HS-27A (cell line): ENCODE measurements around the gene MPI.
"Not testable (repeated sequence)": the region's sequence is repeated elsewhere in the genome, so short reads cannot be mapped to it uniquely, and the experiment has no call there.

ENCODE experiments used
- DNase-seq: peaks from one replicate; pipeline ENCODE4 v3.0.0-alpha.2; 2012; ENCODE audit warnings: low read depth, missing footprints

The MPI gene

DNA sequence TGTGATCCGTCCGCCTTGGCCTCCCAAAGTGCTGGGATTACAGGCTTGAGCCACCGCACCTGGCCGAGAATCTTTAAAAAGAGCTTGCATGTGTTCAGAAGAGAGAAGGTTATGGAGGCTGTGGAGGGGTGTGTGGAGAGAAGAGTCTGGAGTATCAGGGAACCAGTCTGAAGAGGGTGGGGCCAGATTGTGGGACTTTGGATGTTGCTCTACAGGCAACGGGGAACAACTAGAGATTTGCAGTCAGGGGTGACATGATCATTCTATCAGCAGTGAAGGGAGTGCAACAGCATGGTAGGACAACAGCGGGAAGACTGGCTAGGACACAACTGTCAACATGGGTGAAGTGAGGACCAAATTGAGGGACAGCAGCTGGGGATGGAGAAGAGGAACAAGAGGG is 25.5 kb upstream of the MPI start:
- no peak for DNase-seq

DNA sequence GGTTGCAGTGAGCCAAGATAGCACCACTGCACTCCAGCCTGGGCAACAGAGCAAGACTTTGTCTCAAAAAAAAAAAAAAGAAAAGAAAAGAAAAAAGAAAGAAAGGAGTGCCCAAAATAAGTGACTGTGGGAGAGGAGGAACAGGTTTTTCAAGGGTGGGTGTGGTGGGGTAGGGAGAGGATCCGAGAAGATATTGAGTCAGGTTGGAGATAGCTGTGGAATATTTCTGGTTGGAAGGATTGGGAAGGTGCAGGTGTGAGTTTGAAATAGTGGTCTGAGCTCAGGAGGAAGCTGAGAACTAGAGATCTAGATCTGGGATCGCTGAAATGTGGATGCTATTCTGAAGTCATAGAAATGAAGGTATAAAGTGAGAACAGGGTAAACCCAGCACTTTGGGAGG is 24.5 kb upstream of the MPI start:
- DNase-seq, result no peak

DNA sequence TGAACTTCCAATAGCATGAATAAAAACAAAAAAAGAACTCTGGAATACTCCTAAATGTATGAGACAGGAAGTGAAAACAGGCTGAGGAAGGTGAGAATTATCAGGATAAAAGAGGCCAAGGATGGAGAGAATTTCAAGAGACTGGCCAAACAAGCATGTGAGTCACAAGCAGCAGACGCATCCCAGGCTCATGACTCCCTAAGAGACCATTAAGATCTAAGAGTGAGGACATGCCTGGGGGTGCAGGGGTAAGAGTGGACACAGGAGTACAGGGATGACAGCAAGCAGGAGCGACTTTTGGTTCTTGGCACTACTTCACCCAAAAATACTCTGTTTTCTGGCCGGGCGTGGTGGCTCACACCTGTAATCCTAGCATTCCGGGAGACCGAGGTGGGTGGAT is 23.8 kb upstream of the MPI start:
- no peak for DNase-seq

DNA sequence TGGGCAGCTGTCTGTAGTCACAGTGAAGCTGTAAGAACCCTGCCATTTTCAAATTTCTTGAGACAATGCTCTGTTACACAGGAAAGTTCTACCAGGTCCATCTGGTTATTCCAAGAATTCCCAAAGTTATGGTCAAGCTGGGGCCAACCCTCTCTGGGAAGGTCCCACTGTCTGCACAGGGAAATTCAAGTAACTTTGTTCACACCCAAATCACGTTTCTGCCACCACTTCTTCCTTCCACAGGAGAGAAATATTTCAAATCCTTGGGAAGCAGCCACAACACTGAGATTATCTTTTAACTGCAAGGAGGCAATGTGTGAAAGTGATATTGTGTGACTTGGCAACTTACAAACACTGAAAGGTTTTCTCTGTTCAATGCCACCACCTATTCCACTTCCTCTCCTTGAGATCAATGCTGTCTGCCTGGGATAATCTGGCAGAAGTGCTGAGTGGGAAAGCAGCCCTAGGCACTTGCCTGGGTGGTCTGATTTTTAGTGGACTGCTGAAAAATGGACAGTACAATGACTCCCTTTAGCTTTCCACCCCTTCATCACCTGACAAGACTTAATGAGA is 22.3 kb upstream of the MPI start:
- DNase-seq, result no peak

DNA sequence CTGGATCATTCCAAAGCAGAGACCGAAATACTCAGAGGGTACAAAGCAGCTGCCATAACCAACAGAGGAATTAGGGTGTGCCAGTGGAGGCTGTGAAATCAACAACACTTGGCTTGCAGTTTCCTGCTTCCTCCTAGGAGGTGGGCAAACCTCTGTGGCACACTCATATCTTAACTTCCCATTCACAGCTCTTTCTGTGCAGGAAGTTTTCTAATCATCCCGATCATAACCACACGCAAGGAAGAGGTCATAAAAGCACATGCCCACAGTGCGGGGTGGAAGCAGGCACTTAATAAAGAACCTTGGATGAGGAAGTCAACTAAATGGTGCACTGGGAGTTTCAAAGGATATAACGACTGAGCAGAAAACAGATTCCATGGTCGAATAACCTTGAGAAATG is 21.8 kb upstream of the MPI start:
- DNase-seq, result no peak

DNA sequence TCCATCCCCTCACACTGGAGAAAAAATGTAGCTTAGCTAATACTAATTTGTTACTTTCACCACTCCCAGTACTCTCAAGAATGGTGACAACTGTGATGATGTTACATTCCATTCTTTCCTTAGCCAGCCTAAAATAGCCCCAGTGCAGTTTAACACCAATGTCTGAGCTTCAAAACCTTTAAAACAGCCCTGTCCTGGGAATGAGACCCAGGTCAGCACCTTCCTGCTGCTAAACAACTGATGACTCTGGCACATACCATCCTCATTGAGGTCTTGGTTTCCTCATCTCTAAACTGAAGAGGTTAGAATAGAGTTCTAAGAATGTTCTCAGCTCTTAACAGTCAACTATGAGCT is 20.5 kb upstream of the MPI start:
- DNase-seq, result no peak

DNA sequence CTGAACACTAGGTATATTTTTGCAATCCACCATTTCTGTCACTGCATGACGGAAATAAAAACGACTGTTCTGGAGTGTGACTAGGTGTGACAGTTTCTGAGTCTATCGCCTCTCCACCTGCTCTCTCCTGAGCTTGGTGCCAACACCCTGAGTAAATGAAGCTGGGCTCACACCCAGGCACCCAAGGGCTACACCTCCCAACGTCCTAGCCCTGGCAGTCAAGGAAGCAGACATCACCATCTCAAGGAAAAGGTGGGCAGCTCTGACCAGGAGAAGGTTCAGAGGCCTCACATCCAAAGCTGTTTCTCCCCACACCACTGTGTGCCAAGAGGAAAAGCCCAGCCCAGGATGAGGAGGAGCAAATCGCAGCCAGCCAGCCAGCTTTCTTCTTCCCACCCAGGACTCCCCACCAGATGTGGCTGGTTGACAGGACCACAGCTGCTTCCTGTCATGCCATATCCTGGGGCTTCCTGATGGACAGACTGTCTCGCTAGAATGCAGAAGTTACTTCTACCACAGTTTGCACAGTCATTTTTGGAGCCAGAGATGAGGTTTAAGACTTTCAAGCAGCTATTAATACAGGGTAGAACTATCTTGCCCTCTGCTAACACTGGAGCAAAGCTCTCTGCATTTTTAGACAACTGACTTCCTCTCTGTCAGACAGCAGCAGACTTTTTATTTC is 20.0 kb upstream of the MPI start:
- no peak for DNase-seq

DNA sequence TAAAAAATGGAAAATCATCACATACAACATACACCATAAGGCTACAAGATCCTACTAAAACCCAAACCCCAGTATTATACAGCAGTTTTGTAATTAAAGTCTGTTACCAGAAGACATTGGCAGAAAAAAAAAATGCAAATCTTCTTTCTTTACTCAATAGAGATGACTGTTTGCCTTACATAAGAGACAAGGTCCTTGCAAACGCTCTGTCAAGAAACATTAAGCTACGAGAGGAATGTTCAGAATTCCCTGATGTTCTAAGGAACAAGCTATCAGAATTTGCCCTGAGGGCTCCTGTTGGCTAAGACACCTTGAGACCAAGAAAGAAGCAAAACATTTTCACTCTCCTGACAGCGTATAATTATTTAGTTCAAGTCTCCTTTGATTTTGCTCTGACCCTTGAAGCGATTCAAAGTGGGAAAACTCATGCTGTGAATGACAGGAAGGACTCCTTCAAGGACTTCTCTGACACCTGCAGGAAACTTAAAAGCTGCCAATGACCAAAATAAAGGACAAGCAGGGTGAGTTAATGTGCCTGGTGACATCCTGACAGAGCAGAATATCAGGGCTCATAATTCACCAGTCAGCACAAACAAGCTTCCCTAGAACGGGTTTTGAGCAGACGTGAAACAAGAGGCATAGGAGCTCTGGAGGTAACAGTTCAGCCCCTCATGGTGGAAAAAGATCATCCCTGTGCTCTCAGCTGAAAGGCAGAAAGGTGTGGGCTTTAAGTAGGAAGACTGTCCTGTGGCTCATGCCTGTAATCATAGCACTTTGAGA is 19.2 kb upstream of the MPI start:
- no peak for DNase-seq

DNA sequence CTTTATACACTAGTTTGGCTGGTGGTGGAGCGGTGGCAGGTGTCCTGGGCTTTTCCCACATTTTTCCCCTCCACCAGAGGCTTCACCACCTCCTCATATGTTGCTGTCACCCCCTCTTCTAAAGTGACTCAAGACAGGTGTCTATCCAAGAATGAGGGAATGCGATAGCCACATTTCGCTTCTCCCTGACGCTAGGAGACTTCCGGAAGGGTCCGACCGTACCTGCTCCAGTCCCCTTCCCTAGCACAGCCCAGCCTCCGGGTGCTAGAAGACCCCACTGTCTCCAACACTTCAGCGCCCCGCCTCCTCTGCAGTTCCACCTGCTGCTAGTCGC is 17.2 kb upstream of the MPI start:
- DNase-seq, result no peak

DNA sequence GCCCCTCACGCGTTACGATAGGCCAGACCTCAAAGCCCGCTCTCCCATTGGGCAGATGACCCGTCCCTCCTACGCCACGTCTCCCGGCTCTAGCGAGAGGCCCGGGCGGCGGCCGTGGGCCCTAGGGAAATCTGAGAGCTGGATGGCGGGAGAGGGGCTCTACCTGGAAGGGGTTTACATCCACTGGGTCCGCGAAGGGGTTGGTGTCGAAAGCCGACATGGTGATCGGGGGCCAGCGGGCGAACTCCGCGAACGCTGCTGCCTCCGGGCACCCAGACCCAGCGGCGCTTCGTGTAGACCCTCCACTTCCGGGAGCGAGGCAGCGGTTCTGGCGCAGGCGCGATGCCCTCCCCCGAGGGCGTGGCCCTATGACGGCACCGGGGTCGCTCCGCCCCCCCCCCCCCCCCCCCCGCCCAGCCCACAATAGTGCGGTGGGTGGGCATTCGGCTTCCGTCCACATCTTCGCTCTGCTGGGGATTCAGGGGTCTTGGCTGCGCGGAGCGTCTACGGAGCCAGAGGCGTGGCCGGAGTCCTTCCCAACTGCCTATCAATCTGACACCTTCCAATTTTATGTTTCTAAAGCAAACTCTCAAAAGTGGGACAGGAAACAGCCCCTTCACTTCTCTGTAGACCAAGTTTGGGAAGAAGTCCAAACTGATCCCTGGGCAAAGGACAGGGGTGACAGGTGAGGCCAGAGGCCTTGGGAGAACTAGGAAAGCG is 16.6 kb upstream of the MPI start, which contains the start of gene SCAMP2:
TSS of gene SCAMP2 (minus strand) at position 330 of the 720 bp plus-strand sequence. CDS start at position 220, 110 bp downstream.
- peak; percentile 88 for DNase-seq

DNA sequence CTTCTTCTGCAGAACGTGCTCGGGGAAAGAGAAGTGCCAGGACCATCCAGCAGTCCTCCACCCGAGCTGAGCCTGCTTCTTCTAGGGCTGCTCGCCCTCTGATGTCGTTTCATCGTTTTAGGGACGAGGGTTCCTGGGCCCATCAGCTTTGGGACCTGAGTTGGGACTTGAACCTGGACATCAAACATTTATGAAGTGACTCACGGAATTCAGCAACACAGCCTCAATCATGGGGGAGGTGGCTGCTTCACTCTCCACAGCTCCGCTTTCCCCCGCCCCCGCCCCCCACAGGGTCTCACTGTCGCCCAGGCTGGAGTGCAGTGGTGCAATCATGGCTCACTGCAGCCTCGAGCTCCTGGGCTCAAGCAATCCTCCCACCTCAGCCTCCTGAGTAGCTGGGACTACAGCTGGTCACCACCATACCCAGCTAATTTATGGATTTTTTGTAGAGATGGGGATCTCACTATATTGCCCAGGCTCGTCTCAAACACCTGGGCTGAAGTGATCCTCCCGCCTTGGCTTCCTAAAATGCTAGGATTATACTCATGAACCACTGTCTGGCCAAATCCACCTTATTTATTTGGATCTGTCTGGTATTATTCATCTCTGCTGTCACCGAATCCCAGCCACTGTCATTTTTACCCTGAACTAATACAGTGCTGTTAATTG is 16.0 kb upstream of the MPI start:
- DNase-seq, result no peak

DNA sequence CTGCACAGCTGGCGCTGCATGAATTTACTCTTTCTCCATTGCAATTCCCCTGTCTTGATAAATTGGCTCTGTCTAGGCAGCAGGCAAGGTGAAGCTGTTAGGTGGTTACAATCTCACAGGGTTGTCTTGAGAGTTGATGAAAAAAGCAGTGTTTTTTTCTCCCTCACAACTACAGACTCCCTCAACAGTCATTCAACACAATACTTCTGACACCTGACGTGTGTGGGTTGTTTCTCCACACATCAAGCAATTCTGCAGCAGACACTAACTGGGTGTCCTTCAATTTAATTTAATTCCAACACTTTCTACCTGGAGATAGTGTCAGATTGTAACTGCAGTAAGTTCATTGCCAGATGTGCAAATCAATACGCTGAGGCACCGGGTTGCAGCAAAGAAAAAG is 11.6 kb upstream of the MPI start:
- DNase-seq, result no peak

DNA sequence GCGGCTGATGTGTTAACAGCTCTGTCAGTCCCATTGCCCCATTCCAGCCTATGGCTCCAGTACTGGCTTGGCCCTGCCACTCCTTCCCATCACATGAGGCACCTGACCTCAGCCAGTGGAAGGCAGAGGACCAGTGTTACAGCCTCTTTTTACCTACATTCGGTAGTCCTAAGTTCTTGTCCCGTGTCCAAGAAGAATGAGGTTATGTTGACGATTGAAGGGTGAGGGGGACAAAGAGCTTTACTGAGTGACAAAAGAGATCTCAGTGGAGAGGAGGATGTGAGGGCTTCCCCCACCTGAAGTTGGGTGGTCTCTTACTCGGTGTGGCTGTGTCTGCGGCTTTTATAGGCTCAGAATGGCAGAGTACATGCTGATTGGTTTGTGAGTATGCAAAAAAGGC is 7.3 kb upstream of the MPI start:
- no peak for DNase-seq

DNA sequence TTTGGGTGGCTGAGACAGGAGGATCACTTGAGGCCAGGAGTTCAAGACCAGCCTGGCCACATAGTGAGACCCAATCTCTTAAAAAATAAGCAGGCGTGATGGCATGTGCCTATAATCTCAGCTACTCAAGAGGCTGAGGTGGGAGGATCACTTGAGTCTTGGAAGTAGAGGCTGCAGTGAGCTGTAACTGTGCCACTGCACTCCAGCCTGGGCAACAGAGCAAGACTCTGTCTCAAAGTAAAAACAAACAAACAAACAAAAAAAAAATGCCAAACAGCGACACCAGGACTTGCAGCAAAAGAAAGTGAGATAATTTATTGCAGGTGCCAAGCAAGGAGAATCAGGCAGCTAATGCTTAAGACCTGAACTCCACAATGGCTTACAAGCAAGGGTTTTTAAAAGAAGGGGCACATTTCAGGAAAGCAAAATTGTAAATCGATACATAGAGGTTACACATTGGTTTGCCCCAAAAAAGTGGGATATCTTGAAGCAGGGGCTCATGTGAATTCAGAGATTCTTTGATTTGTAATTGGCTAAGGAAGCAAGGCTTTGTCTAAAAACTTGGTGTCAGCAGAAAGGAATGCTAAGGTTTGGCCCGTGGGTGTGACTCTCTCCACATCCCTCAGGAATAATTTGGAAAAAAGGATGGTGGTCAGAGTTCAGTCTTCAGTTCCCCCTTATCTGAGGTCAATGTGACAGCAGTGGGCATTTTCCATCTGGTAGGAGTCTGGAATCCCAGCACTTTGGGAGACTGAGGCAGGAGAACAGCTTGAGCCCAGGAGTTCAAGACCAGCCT is 5.2 kb upstream of the MPI start:
- no peak for DNase-seq

DNA sequence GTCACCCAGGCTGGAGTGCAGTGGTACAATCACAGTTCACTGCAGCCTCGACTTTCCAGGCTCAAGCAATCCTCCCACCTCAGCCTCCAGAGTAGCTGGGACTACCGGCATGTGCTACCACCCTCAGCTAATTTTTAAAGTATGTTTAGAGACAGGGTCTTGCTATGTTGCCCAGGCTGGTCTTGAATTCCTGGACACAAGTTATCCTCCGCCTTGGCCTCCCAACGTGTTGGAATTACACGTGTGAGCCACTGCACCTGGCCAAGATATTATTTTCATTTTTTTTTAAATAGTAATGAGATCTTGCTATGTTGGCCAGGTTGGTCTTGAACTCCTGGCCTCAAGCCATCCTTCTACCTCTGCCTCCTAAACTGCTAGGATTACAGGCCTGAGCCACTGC is 4.4 kb upstream of the MPI start:
- no peak for DNase-seq

DNA sequence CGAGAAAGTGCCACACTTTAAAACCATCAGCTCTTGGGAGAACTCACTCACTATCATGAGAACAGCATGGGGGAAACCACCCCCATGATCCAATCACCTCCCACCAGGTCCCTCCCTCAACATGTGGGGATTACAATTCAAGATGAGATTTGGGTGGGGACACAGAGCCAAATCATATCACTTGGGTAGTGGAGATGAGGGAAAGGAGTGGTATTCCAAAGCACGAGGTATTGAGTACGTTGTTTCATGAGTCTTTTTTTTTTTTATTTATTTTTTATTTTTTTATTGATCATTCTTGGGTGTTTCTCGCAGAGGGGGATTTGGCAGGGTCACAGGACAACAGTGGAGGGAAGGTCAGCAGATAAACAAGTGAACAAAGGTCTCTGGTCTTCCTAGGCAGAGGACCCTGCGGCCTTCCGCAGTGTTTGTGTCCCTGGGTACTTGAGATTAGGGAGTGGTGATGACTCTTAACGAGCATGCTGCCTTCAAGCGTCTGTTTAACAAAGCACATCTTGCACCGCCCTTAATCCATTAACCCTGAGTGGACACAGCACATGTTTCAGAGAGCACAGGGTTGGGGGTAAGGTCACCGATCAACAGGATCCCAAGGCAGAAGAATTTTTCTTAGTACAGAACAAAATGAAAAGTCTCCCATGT is 2.2 kb upstream of the MPI start:
- not testable (repeated sequence) for DNase-seq

DNA sequence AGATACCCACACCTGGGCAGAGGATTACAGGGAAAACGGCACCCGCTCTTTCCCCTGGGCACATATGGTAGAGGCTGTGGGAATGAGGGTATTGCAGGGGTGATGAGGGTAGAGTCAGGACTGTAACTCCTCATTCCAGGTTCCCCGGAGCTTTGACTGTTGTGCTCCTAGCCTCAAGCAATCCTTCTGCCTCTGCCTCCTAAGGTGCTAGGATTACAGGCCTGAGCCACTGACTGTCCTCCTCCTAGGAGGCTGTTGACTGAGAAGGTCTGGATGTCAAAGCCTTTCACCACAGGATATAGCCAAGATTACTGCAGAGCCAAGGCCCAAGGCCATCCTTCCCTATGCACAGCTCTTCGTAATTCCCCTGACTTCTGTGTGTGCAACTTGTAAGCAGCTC is 1.1 kb upstream of the MPI start:
- no peak for DNase-seq

DNA sequence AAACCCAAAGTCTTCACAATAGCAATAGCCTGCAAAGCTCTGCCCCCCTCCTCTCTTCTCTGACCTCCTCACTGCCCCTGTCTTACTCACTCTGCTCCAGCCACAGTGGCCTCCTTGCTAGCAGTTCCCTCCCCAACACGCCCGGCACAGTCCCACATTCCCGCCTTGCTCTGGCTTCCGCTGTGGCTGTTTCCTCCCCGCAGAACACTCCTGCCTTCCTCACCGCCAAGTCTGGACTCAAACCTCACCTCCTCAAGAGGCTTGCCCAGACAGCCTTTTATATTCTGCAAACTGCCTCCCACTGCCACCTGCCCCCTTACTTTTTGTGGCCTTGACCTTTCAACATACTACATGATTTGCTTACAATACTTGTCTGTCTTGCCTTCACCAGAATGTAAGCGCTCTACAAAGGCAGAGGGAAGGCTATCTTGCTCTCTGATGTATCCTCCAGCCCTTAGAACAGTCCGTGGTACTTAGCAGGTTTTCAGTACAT is 406 bp upstream of the MPI start:
- no peak for DNase-seq

DNA sequence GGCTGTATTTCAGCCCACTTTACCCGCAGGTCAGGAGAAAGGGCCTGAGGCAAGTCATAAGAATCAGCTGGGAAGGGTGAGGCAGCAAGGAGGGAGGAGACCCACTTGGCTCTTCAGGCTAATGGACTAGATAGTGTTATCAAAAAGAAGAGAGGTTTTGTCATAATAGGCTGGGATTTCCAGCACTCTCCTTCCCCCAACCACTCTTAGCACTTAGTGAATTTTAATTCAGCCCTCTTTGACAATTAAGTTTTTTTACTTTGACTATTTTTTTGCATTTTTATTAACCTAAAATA is 771 bp downstream of the MPI start:
- DNase-seq, result no peak

DNA sequence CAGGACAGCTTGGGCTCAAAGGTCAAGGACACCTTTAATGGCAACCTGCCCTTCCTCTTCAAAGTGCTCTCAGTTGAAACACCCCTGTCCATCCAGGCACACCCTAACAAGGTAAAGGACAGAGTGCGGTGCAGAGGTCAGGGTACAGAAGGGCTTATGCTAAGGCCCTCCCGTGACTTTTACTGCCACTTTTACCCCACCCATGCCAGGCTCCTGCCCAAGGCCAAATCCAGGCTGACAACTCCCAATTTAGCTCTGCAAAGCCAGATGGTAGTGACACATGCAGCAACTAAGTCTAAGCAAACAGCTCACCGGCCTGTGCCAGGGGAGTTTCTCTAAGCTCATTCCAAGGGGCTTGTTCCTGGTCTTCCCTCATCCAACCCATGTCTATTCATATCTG is 1.6 kb downstream of the MPI start:
- no peak for DNase-seq

DNA sequence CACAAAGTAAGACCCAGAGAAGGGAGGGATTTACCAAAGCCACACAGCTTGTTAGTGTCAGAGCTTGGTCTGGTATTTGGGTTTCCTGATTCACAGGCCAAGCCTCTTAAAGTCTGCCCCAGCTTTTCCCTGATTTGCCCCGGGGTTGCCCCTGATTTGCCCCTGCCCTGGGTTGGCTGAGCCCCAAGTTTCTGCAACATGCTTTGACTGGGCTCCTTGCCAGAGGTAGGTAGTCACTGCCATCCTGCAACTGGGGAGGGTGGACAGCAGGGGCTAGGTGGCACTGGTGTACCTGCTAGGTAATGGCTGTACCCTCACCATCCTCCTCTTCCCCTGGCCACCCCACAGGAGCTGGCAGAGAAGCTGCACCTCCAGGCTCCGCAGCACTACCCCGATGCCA is 2.5 kb downstream of the MPI start:
- no peak for DNase-seq
